Measurements from ENCODE around the gene CSNK1A1L.

DNA sequence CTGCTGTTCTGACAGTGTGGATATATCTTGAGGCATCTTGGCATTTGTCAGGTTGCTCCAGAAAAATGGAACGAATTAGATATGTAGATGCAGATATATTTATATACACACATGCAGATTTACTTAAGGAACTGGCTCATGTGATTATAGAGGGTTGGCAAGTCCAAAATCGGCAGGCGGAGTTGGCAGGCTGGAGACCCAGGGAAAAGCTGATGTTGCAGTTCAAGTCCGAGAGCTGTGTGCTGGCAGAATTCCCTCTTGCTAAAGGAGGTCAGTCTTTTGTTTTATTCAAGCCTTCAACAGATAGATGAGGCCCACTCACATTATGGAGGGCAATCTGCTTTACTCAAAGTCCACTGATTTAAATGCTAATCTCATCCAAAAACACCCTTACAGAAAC lies 24.4 kb upstream of the CSNK1A1L start:
- TF ChIP-seq, protein P1, sequence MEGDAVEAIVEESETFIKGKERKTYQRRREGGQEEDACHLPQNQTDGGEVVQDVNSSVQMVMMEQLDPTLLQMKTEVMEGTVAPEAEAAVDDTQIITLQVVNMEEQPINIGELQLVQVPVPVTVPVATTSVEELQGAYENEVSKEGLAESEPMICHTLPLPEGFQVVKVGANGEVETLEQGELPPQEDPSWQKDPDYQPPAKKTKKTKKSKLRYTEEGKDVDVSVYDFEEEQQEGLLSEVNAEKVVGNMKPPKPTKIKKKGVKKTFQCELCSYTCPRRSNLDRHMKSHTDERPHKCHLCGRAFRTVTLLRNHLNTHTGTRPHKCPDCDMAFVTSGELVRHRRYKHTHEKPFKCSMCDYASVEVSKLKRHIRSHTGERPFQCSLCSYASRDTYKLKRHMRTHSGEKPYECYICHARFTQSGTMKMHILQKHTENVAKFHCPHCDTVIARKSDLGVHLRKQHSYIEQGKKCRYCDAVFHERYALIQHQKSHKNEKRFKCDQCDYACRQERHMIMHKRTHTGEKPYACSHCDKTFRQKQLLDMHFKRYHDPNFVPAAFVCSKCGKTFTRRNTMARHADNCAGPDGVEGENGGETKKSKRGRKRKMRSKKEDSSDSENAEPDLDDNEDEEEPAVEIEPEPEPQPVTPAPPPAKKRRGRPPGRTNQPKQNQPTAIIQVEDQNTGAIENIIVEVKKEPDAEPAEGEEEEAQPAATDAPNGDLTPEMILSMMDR (IDR thresholded peaks at IDR 0.05): no peak
- TF ChIP-seq EZH2 (IDR thresholded peaks at IDR 0.05; ENCODE audit: borderline replicate concordance, insufficient read depth, low read depth, low read length, poor library complexity, severe bottlenecking): no peak

Data from B cell (primary cell).